ENCODE data around the gene FBLN2. TPM values are rescaled to one million over a fixed set of nuclear protein-coding genes. Genes with fewer than 3 reads are reported as not detected.

Gene FBLN2
- total RNA-seq, 1 donor from 2014 or later = 35.5 TPM

GRCh38 chr3:13686367-13687160, 137.6 kb downstream of the FBLN2 start:
- Histone ChIP-seq H3K27me3 (ENCODE audit: control insufficient read depth in 3 of 3, insufficient read depth in 3 of 3, low read length in 3 of 3) (peaks cover 3 to 26% (median 16%) of the 10 kb centered on the region in 3 donors), H3K4me1 (ENCODE audit: control insufficient read depth in 3 of 3, insufficient read depth in 3 of 3, low read length in 3 of 3) (peaks cover 5 to 10% (median 6%) of the 10 kb centered on the region in 3 donors), H3K36me3 (ENCODE audit: control insufficient read depth in 3 of 3, insufficient read depth in 3 of 3, low read length in 3 of 3) (no peaks in the 10 kb centered on the region), H3K9me3 (ENCODE audit: control insufficient read depth in 3 of 3, low read length in 3 of 3) (no peaks in the 10 kb centered on the region), H3K9ac (ENCODE audit: low read depth in 1 of 3, low read length in 3 of 3) (no peak overlapping the region), H3K27ac (ENCODE audit: low read depth, low read length) (no peak overlapping the region), H3K4me3 (ENCODE audit: low read length in 3 of 3) (no peak overlapping the region)

DNA sequence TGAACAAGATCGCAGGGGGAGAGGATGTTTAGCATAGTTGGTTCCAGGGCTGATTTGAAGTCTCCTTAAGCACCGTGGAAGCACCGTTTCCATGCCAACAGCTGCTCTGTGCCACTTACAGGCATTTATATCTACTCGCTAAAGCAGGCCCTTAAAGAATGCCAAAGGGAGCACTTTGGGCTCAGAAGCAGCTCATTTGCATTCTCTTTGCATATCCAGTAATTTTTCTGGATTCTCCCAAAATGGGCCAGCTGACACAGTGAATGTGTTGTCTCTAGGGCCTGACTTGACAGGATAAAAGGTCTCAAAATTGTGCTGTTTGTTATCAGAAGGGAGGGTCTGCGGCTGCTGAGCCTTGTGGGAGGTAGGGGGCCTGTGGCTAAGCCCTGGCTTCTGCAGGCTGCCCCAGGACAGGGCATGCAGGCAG, 138.6 kb downstream of the FBLN2 start:
- no peak overlapping the region for H3K9ac ChIP-seq (ENCODE audit: low read depth in 1 of 3, low read length in 3 of 3)
- no peak overlapping the region for H3K4me3 ChIP-seq (ENCODE audit: low read length in 3 of 3)
- no peak overlapping the region for H3K27ac ChIP-seq (ENCODE audit: low read depth, low read length)
- H3K36me3 ChIP-seq (ENCODE audit: control insufficient read depth in 3 of 3, insufficient read depth in 3 of 3, low read length in 3 of 3) = no peaks in the 10 kb centered on the region
- H3K27me3 ChIP-seq (ENCODE audit: control insufficient read depth in 3 of 3, insufficient read depth in 3 of 3, low read length in 3 of 3) = peaks cover 0 to 21% (median 15%) of the 10 kb centered on the region in 3 donors
- H3K9me3 ChIP-seq (ENCODE audit: control insufficient read depth in 3 of 3, low read length in 3 of 3) = peaks cover 0 to 4% (median 0%) of the 10 kb centered on the region in 3 donors
- H3K4me1 ChIP-seq (ENCODE audit: control insufficient read depth in 3 of 3, insufficient read depth in 3 of 3, low read length in 3 of 3) = peaks cover 5 to 10% (median 6%) of the 10 kb centered on the region in 3 donors

Other genes with a start within 250 kb of the FBLN2 start
- 3.7 TPM for gene NUP210, start 128.8 kb upstream of the FBLN2 start, total RNA-seq
- gene HDAC11, start 68.8 kb upstream of the FBLN2 start, total RNA-seq = 8.9 TPM